Measurements from ENCODE around the gene DLG2. TPM values are rescaled to one million over a fixed set of nuclear protein-coding genes. Genes with fewer than 3 reads are reported as not detected.
"Not testable (repeated sequence)": the region's sequence is repeated elsewhere in the genome, so short reads cannot be mapped to it uniquely, and the experiment has no call there.

Gene DLG2
- total RNA-seq, 1 donor from 2014 or later = 174 TPM

DNA sequence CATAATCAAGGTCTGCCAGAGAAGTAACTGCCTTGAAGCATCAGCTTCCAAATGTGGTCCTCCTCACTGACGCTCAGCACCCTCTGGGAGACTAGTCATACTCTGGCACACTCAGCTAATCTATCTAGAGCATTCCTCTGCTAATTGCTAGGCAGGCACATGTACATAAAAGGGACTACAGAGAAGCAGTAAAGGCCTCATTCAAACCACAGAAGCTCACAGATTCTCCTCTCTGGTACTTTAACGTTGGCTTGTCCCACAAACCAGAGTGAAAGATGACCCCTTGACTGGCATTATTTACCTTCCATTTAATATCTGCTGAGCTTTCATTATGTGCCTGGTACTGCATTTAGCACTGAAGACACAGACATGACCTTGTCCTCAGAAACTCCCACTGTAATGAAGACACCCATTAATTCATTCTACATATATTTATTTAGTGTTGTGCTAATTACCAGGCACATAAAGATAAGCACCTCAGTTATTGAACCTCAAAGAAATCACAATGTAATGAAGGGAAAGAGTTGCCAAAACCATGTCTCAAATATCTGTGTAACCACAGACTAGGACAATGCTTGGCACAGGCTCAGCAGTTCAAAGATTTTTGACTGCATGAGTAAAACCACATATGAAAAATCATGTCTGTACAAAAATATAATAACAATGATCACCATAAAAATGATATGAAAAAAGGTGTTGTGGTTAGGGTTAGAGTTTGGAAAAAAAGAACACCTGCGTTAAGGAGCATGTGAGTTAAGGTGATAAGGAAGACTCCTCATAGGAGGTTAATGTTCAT lies 550.4 kb downstream of the DLG2 start:
- DNase-seq (ENCODE audit: low spot score in 2 of 2) (no peak), FAIRE-seq (no peak)

DNA sequence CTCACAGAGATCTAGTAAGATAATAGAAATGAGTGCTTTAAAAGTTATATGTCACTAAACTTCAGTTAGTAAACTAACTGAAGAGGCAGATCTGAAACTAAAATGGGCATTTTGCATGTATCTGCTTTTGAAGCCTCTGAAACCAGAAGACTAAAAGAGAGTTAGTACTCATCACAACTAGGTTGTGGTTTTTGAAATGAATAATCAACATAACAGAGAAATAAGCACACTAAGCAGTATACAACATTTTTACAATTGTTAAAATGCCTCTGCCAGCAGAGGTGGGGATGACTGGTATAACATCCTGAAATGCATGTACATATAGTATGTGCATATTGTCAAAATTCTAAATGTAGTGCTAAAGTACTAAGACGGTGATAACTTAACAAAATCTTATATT lies 564.5 kb downstream of the DLG2 start:
- no peak for FAIRE-seq
- no peak for DNase-seq (ENCODE audit: low spot score in 2 of 2)

DNA sequence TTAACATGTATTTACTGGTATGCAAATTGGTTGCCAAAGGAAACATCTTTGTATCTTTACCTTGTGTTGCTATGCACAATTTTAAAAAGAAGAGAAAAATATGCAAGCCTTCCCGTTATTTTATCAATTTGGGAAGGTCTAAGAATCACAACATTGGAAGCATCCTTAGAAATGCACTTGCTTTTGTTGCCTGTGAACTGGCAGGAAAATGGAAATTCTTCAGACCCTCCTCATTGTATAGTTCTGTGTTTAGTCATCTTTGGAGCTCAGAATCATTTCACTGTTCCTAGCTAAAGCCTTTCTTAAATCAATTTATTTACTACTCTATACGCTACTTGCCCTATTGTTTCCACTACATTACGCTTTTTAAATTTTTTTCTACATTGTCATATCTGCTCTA lies 574.5 kb downstream of the DLG2 start:
- no peak for FAIRE-seq
- DNase-seq (ENCODE audit: low spot score in 2 of 2) = no peak

DNA sequence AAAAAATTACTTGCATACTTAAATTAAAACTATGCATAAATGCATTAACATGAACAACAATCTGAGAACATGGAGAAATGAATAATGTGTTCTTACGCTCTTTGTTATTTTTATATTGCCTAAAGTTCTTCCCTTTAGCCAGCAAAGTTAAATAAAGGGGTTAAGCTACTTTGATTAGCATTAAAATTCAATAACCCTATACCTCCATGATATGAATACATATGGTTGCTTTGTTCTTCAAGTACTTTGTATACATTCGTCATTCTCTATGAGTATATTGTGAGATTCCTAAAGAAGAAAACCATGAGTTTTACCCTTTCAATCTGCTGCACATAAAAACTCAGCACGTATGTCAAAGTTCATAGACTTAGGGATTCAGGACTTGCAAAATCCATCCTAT lies 578.3 kb downstream of the DLG2 start:
- DNase-seq (ENCODE audit: low spot score in 2 of 2) (no peak), FAIRE-seq (no peak)

DNA sequence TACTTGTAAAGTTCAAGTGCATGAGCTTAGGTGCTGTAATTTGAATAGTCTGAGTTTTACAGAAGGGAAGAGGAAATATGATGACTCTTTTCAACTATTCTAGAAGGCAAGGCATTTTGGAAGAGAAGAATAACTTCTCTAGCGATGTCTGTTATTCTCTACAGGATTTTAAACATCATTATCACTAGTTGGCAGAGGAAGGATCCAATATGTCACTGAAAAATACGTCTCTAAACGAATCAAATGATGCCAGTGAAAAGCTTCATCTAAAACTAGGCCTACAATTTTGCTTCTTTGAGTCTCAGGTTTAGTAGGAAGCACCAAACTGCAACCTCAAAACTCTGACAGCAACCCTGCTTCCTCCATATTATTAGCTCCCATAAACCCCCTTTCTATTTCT lies 581.4 kb downstream of the DLG2 start:
- no peak for DNase-seq (ENCODE audit: low spot score in 2 of 2)
- no peak for FAIRE-seq

DNA sequence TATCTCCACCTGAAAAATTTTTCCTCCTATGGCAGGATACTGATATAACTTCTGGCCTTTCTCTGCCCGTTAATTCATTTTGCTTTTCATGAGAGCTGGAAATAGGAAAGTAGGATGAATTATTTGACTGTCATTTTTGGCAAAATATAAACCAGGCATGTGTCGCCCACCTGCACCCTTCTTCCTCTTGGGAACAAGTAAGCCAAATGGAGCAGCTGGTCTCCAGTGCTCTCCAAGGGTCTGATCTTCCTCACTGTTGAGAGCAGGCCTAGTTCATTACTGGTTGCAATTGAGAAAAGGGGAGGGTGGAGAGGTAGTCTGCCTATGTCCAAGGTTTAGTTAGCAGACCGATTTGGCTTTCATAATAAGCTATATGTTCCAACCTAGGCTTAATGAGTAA lies 582.2 kb downstream of the DLG2 start:
- DNase-seq (ENCODE audit: low spot score in 2 of 2) = no peak
- no peak for FAIRE-seq

DNA sequence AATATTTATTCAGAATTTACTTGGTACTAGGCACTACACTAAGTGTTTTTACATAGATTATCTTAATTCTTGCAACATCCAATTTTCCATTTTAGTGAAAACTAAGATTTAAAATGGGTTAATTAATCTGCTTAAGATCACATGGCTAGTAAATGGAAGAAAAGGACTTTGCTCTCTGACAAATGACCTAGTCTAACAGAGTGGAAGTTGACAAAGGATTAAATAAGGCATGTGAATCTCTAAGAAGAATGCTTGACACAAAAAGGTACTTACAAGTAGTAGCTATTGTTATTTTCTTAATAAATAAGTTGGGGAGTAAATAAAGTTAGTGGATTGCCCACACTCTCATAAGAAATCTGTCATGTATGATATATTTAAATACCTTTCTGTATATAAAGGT lies 584.8 kb downstream of the DLG2 start:
- no peak for FAIRE-seq

DNA sequence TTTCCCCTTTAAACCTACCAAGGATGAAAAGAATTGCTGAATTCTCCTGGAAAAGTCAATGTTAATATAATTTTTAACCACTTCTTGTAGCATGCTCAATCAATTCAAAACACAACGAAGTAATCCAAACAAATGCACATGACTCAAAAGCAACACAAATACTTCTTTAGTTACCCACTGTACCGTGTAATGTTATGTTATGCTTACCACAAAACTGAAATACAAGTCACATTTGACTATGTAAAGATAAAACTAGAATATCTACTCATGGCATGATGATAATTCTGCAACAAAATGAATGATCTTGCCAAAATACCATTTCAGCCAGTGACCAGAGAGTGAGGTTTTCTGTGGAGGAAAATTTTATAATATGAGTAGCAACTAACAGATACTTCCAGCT lies 587.0 kb downstream of the DLG2 start:
- DNase-seq (ENCODE audit: low spot score in 2 of 2) (no peak), FAIRE-seq (no peak)

More for the DNA sequence above, 584.8 kb downstream of the DLG2 start:
- DNase-seq (ENCODE audit: low spot score in 2 of 2) = no peak

DNA sequence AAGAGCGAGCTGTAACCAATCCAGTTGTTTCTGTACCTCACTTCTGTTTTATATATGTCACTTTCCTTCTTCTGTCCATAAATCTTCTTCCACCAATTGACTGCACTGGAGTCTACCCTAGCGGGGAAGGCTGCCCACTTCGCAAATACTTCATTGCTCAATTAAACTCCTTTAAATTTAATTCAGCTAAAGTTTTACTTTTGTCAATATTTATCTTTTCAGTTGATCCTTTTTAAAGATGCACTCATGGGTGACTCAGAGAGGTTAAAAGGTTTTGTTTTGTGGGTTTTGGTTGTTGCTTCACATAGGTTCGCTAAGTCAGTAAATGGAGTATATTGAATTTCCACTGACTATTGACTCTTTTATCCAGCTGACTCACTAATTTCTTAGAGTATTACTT lies 597.2 kb downstream of the DLG2 start:
- DNase-seq (ENCODE audit: low spot score in 2 of 2) (no peak), FAIRE-seq (no peak)

DNA sequence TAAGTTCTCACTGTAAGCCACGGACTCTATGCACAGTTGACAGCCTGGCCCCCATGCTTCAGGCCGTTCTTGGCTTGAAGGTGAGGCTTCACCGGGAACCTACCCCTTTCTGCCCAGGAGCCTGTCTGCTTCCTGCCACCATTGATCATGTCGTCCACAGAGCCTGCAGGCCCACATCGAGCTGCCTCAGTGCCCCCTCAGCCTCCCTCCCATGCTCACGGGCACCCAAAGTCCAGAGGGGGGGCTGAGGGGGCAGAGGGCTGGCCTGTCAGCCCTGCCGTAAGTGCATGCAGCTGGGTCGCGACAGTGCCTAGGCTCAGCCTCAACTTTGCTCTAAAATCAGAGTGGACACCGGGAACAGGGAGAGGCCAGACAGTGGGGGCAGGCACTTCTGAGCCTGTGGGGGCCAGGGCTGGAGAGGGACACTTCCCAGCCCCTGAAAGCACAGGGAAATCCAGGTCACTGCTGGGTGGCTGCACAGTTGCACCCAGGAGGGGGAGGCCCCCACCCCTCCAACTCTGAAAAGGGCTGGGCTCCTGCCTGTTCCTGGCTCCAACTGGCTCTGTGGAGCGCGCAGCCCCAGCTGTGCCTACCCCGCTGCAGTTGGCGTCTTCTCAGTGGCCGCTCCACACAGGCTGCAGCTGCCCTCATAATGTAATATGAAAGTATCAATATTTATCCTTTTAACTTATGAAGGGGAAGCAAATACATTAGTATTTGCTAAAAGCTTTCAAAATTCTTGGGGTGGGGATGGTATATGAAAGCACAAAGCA lies 598.6 kb downstream of the DLG2 start:
- DNase-seq (ENCODE audit: low spot score in 2 of 2) = no peak

DNA sequence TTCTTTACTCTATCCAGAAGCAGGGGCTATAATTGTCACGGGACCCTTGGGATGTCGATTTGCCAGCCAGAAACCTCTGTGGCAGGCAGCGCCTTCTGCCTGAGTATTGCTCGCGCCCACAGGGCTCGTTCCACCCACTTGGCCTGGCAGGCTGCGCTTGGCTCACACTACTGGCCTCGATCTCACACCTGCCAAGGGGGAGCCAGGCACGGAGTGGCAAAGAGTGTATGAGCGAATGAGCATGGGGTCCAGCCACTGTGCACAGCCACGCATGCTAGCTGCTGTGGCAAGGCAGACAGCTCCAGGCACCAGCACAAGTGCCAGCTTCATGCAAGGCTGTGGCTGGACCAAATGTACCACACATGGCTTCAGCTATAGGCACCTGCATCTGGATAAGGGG lies 599.8 kb downstream of the DLG2 start:
- DNase-seq (ENCODE audit: low spot score in 2 of 2) (peak in 1 of 2 donors; percentile 3), FAIRE-seq (no peak)

More for the DNA sequence above, 598.6 kb downstream of the DLG2 start:
- no peak for FAIRE-seq

DNA sequence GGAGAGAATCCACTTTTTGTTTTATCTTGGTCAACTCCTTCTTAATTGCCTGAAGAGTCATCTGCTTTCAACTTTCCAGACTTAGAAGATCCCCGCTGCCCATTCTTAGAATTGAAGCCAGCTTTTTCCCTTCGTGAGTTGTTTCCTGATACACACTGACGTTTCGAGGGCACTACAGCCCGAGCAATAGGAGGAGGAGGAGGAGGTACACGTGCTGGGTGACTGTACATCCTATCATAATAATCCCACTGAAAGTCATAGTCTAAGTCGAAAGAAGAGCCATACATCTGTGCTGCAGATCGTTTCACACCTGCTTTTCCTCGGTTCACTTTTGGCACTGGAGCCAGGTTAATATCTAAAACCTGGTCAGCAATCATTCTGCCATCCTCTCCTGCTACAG lies 606.1 kb downstream of the DLG2 start:
- FAIRE-seq (no peak), DNase-seq (ENCODE audit: low spot score in 2 of 2) (no peak)

DNA sequence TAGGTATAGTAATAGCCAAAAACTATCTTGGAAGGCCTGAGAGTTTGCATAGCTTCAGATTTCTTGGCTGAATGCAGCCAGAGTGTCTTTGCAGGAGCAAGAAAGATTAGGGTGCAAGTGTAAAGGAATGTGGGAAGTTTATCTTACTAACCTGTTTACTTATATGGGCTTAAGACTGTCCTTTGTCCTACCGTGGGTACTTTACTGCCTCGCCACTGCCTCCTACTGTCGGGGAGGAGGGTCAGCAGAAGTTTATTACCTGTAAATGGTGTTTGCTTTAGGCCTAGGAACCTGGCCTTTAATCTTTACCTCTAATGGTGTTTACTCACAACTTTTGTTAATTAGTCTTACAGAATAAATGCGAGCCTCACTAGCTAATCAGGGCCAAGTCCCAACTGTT lies 633.8 kb downstream of the DLG2 start:
- no peak for DNase-seq (ENCODE audit: low spot score in 2 of 2)

DNA sequence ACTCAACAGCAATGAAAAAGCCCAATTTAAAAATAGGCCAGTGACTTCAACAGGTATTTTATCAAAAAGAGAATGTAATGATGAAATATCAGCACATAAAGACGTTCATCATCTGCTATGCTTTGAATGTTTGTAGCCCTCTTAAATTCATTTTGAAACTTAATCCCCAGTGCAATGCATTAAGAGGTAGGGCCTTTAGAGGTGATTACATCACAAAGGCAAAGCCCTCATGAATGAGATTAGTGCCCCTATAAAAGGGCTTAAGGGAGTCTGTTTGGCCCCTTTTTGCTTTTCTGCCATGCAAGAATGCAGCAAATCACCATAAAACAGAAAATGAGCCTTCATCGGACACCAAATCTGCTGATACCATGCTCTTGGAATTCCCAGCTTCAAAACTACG lies 637.0 kb downstream of the DLG2 start:
- FAIRE-seq = no peak
- DNase-seq (ENCODE audit: low spot score in 2 of 2) = no peak

More for the DNA sequence above, 633.8 kb downstream of the DLG2 start:
- no peak for FAIRE-seq

DNA sequence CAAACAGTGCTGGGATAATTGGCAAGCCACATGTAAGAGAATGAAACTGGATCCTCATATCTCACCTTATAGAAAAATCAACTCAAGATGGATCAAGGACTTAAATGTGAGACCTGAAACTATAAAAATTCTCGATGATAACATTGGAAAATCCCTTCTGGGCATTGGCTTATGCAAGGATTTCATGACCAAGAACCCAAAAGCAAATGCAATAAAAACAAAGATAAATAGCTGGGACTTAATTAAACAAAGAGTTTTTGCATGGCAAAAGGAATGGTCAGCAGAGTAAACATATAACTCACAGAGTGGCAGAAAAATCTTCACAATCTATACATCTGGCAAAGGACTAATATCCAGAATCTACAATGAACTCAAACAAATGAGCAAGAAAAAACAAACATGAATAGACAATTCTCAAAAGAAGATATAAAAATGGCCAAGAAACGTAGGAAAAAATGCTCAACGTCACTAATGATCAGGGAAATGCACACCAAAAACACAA lies 639.4 kb downstream of the DLG2 start:
- not testable (repeated sequence) for DNase-seq (ENCODE audit: low spot score in 2 of 2); FAIRE-seq

DNA sequence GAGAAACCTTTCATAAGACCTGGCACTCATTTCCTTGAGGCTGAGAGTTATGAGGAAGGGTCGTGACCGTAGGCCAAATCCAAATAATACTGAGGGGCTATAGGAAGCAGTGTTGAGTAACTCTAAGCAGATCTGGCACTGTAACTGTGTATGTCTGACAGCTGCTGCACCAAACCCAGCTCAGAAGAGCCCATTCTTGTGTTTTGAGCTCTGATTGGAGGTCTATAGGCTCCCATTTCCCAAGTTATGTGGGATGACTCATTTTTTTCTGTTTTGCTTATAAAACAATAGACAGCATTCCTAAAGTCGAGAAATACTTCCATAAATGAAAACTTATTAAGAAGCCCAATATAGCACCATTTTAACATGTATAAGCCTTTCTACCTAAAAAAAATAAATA lies 645.8 kb downstream of the DLG2 start:
- FAIRE-seq = no peak
- DNase-seq (ENCODE audit: low spot score in 2 of 2) = no peak

DNA sequence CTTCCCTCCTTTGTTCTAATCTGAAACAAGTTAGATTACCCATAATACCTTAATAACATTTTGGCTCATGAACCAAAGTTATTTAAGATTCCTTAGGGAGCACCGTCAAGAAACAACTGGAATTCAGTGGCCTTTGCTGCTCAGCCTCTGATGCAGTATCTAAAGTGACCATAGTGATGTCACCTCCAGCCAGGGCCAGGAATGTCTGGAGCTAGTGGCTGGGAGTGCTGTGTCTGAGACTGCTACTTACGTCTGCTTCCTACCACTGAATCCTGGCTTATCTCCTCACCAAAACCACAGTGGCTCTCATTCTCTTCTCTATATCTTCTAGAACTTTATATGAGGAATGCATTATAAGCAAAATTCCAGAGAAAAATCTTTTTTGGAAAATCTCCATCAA lies 658.0 kb downstream of the DLG2 start:
- DNase-seq (ENCODE audit: low spot score in 2 of 2) (no peak), FAIRE-seq (no peak)

DNA sequence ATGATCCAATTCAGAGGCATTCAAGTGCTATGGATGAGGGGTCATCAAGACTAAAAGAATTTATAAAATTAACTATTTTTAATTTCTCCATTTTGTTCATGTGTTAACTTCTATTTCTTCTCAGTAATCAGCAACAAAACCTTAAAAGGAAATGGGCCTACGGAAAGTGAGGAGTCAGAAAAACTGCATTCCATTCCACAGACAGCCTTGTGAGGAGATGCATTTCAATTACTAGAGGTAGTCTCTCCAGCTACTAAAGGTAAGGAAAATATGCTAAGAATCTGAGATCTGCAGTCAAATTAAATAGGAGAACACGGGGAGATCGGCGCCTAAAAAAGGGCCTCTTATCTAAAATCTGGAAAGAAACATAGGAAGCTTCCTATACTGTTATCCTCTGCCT lies 661.7 kb downstream of the DLG2 start:
- no peak for FAIRE-seq

DNA sequence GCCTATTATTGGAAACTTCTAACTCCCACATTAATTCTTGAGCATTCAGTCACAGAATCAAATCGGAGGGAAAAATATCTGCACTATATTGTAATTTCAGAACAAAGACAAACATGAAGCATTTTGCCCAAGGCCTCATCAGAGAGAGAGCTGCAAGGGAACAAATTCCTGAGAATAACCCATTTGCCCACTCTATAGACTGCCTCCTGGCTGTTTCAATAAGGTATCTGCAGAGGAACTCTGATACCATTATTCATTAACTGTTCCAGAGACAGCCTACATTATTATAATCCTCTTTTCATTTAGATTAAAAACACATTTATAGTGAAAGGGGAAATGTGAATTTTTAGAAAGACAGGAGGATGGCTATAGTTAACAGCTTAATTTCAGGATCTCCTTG lies 663.9 kb downstream of the DLG2 start:
- FAIRE-seq = no peak
- DNase-seq (ENCODE audit: low spot score in 2 of 2) = no peak

More for the DNA sequence above, 661.7 kb downstream of the DLG2 start:
- DNase-seq (ENCODE audit: low spot score in 2 of 2) = no peak

DNA sequence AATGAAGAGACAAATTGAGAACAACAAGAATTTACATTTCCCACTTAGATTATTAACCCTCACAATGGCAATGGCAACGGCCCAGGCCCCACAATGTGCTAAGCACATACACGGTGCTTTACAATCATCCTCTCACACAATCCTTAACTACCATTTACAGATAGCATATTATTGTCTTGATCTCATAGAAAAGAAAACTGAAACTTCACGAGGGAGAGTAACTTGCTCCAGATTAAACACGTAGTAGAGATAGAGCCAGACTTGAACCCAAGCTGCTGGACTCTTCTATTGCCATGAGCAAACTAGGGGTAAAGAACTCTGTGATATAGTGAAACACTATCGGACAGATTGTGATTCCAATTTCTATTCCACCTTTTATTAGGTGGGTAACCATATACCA lies 665.1 kb downstream of the DLG2 start:
- DNase-seq (ENCODE audit: low spot score in 2 of 2) = no peak
- FAIRE-seq = no peak

DNA sequence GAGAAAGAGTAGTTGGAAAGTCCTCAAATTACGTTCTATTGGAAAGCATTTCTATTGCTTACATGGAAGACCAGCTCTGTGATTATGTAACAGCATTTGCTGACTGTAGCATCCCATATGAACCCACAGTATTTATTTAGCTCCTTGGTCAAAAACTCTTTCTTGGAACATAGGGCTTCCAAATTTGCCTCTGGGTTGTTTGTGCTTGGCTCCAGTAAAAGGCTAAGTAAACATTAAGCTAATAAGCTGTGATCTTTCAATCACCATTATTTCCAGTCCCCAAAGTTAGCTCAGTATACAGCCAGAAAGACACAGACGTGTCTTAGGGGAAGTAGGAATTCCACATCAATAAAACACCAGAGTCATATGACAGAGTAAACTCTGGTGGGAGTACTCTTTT lies 668.8 kb downstream of the DLG2 start:
- FAIRE-seq (no peak), DNase-seq (ENCODE audit: low spot score in 2 of 2) (no peak)
